ENCODE results near the gene SYT1. TPM values are rescaled to one million over a fixed set of nuclear protein-coding genes. Genes with fewer than 3 reads are reported as not detected.

SYT1 gene
- total RNA-seq, 1 experiment from 2014 or later, result 44.9 TPM

DNA sequence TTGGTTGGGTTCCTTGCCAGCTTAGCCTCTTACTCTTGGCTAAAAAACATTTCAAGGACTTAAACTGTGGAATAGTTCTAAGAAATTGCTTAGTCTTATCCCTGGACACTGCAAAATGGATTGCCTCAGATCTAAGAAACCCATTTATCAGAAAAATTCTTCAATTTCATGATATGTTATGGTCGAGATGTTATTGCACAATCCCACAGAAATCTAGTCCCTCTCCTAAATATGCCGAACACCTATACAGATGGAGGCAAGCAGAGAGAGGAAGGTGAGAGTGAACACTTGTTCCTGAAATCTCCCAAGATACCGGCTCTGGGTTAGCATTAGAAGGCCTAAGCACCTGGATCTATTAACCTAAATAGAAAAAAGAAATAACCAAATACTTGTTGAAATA, 559.0 kb downstream of the SYT1 start:
- no TSS peak for BruUV-seq (replicated peaks)
- peaks cover 2 to 17% of the 10 kb centered on the region in 2 experiments; a peak in 3 of 4 replicates for H3K4me1 ChIP-seq (ENCODE audit: control insufficient read depth in 1 of 2, insufficient read depth in 2 of 2, low read length in 2 of 2)
- TF ChIP-seq, protein P1, sequence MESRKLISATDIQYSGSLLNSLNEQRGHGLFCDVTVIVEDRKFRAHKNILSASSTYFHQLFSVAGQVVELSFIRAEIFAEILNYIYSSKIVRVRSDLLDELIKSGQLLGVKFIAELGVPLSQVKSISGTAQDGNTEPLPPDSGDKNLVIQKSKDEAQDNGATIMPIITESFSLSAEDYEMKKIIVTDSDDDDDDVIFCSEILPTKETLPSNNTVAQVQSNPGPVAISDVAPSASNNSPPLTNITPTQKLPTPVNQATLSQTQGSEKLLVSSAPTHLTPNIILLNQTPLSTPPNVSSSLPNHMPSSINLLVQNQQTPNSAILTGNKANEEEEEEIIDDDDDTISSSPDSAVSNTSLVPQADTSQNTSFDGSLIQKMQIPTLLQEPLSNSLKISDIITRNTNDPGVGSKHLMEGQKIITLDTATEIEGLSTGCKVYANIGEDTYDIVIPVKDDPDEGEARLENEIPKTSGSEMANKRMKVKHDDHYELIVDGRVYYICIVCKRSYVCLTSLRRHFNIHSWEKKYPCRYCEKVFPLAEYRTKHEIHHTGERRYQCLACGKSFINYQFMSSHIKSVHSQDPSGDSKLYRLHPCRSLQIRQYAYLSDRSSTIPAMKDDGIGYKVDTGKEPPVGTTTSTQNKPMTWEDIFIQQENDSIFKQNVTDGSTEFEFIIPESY (IDR thresholded peaks at IDR 0.05; ENCODE audit: extremely low read depth, insufficient replicate concordance, low read length), result no peak
- TF ChIP-seq RAD21 (IDR thresholded peaks at IDR 0.05; ENCODE audit: low read depth) (no peak), ELF1 (IDR thresholded peaks at IDR 0.05; ENCODE audit: borderline replicate concordance, low read depth) (no peak)
- TF ChIP-seq, protein P2, sequence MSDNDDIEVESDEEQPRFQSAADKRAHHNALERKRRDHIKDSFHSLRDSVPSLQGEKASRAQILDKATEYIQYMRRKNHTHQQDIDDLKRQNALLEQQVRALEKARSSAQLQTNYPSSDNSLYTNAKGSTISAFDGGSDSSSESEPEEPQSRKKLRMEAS (IDR thresholded peaks at IDR 0.05), result no peak
- no peaks in the 10 kb centered on the region for H4K20me1 ChIP-seq (ENCODE audit: insufficient read depth)
- no peaks in the 10 kb centered on the region for H3K27me3 ChIP-seq (ENCODE audit: insufficient read depth, low read length)
- H3K36me3 ChIP-seq (ENCODE audit: control insufficient read depth in 1 of 2, insufficient read depth in 2 of 2, low read length in 2 of 2), result no peaks in the 10 kb centered on the region
- ChIA-PET POLR2A (no interaction called here), CTCF (no interaction called here), RAD21 (ENCODE audit: low non-redundant PET in 1 of 2, low total read pairs in 2 of 2, uncharacterized antibody in 2 of 2, unreplicated experiment in 2 of 2) (no interaction called here)
- no peak overlapping the region for H3K27ac ChIP-seq (ENCODE audit: low read depth, low read length)
- no peak overlapping the region for H2AFZ ChIP-seq (ENCODE audit: low read depth, low read length, poor library complexity, severe bottlenecking)
- no peak for DNase-seq (ENCODE audit: low read depth, low spot score)
- intact Hi-C loops (cut with micrococcal nuclease), result loop anchor here (5.0 kb wide), 1 partner anchor 314 kb away; no protein-coding TSS in a partner anchor
- H3K4me2 ChIP-seq (ENCODE audit: low read length), result no peak overlapping the region
- no peak overlapping the region for H3K4me3 ChIP-seq (replicated peaks in 1 of 2; ENCODE audit: low read depth in 1 of 2, low read length in 2 of 2)
- H3K79me2 ChIP-seq (ENCODE audit: insufficient read depth, low read length), result no peaks in the 10 kb centered on the region
- no peaks in the 10 kb centered on the region for H3K9me3 ChIP-seq (ENCODE audit: control insufficient read depth in 1 of 2, insufficient read depth in 1 of 2, low read depth in 1 of 2, low read length in 2 of 2)
- H3K9me2 ChIP-seq (ENCODE audit: insufficient read depth), result 0 out of 2 replicates have a peak, but pooled peaks cover 3% of the 10 kb centered on the region
- H3K9ac ChIP-seq (ENCODE audit: low read length), result no peak overlapping the region
- no peak for ATAC-seq

DNA sequence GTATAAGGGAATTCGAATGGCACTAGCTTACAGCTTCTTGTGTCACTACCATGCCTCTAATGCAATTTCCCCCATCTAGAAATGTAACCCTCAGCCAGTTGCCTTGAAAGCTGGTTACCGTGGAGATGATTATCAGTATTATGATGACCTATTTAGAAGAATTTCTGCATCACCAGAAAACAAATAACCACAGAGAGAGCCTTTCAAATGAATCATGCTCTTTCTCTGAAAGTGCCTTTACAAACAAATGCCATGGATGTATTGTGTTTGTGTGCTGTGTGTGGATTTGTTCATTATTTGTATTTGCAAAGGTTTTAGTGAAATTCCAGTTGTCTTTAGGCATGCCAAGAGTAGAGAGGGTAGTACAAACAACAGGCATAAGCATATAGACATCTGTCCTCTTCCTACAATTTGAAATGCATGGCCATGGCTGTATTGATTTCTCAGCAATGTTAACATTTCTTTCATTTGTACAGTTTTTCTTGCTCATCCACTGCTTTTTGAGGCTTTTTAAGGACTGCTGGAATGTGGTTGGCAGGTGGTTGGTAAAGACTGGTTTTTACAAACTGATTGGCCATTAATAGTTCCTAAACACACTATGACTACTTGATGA, 559.6 kb downstream of the SYT1 start:
- CTCF ChIA-PET, result no interaction called here
- H3K27me3 ChIP-seq (ENCODE audit: insufficient read depth, low read length), result no peaks in the 10 kb centered on the region
- 0 out of 2 replicates have a peak, but pooled peaks cover 3% of the 10 kb centered on the region for H3K9me2 ChIP-seq (ENCODE audit: insufficient read depth)
- no peak overlapping the region for H3K27ac ChIP-seq (ENCODE audit: low read depth, low read length)
- H3K9ac ChIP-seq (ENCODE audit: low read length), result no peak overlapping the region
- POLR2A ChIA-PET, result no interaction called here
- 0 out of 2 replicates have a peak, but pooled peaks have one; percentile 16 for ATAC-seq
- TF ChIP-seq EZH2phosphoT487 (IDR thresholded peaks at IDR 0.05; ENCODE audit: borderline replicate concordance), result no peak
- no peak for TF ChIP-seq SRF (IDR thresholded peaks at IDR 0.05; ENCODE audit: low read depth)
- no peak for TF ChIP-seq POLR2A (IDR thresholded peaks at IDR 0.05; ENCODE audit: borderline replicate concordance, extremely low read depth, insufficient read depth, insufficient read length)
- no peak for TF ChIP-seq CBX3 (IDR thresholded peaks at IDR 0.05; ENCODE audit: low read depth)
- TF ChIP-seq EZH2 (IDR thresholded peaks at IDR 0.05), result no peak
- TF ChIP-seq, protein P3, sequence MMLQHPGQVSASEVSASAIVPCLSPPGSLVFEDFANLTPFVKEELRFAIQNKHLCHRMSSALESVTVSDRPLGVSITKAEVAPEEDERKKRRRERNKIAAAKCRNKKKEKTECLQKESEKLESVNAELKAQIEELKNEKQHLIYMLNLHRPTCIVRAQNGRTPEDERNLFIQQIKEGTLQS (IDR thresholded peaks at IDR 0.05), result no peak
- no peak for TF ChIP-seq EGR1 (IDR thresholded peaks at IDR 0.05; ENCODE audit: low read depth)
- TF ChIP-seq POLR2AphosphoS5 (IDR thresholded peaks at IDR 0.05; ENCODE audit: low read depth, low read length), result no peak
- intact Hi-C loops (cut with micrococcal nuclease), result loop anchor here (5.0 kb wide), 1 partner anchor 313 kb away; no protein-coding TSS in a partner anchor
- no peaks in the 10 kb centered on the region for H3K79me2 ChIP-seq (ENCODE audit: insufficient read depth, low read length)
- peaks cover 2 to 17% of the 10 kb centered on the region in 2 experiments; a peak in 3 of 4 replicates for H3K4me1 ChIP-seq (ENCODE audit: control insufficient read depth in 1 of 2, insufficient read depth in 2 of 2, low read length in 2 of 2)
- H3K9me3 ChIP-seq (ENCODE audit: control insufficient read depth in 1 of 2, insufficient read depth in 1 of 2, low read depth in 1 of 2, low read length in 2 of 2), result no peaks in the 10 kb centered on the region
- RAD21 ChIA-PET (ENCODE audit: low non-redundant PET in 1 of 2, low total read pairs in 2 of 2, uncharacterized antibody in 2 of 2, unreplicated experiment in 2 of 2), result no interaction called here
- H3K4me2 ChIP-seq (ENCODE audit: low read length), result peak overlapping the region; percentile 11; the same call in 1 of the 2 replicates
- H3K36me3 ChIP-seq (ENCODE audit: control insufficient read depth in 1 of 2, insufficient read depth in 2 of 2, low read length in 2 of 2), result no peaks in the 10 kb centered on the region
- DNase-seq (ENCODE audit: low read depth, low spot score), result no peak
- BruUV-seq (replicated peaks), result no TSS peak
- H3K4me3 ChIP-seq (replicated peaks in 1 of 2; ENCODE audit: low read depth in 1 of 2, low read length in 2 of 2), result no peak overlapping the region
- no peaks in the 10 kb centered on the region for H4K20me1 ChIP-seq (ENCODE audit: insufficient read depth)
- no peak overlapping the region for H2AFZ ChIP-seq (ENCODE audit: low read depth, low read length, poor library complexity, severe bottlenecking)

Data from HCT116 (cell line).